Fibroblast of peridontal ligament (primary cell): Measurements from ENCODE around the gene CCNT2.
"Not testable (repeated sequence)": the region's sequence is repeated elsewhere in the genome, so short reads cannot be mapped to it uniquely, and the experiment has no call there.

Experiments
- DNase-seq: peaks from one replicate; pipeline ENCODE4 v3.0.0-alpha.2; 2010; ENCODE audit errors: extremely low read depth

CCNT2 gene

DNA sequence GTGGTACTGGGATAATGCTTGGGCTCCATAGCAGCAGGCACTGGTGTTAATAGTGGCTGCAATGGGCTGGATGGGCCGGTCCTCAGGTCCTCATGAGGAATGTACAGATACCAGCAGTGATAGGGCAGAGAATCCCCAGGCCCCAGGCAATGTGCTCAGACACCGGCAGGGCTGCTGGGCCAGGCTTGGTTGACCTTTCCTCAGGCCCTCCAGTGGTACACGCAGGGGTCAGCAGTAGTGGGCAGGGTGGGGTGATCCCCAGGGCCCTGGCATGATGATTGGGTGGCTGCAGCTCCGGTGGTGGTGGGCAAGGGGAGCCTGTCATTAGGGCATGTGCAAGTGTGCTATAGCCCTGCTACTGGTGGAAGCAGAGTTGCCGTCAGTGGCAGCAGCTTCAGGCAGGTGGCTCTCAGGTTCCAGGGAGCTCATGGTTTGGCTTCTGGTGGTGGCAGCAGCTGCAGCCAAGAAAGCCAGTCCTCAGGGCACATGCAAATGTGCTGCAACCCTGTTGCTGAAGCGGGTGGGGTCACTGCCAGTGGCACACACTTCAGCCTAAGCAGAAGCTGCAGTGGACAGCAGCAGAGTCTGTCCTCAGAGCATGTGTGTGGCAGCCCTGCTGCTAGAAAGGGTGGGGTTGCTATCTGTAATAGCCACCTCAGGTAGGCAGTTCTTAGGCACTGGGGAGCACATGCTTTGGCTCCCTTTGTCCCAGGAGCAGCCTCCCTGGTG is 56.8 kb downstream of the CCNT2 start:
- no peak for DNase-seq

DNA sequence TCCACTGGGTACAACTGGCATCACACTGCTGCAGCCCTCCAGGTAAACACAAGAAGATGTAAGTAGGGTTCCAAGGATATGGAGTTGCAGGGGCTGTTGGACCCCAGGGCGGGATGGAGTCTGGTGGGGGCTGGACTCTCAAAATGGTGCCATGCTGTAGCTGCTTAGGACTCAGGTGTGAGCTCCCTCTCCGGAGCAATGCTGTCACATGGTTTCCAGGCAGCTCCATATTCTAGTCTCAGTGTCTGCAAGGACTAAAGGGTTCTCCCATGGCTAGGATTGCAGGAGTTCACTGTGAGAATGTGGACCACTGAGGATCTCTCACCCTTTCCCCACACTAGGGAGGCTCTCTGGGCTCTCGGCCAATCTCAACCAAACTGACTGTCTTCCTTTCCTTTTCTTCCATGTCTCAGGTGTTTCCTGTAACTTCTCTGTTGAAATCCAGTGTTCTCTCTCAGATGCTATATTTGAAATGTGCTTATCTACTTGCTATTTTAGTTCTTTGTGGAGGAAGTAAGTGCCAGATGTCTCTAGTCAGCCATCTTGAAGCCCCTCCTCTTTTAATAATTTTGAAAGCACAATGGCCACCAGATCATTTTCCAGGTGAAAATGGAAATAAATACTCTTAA is 57.6 kb downstream of the CCNT2 start:
- DNase-seq: no peak

GRCh38 chr2:134977104-134977503 is 58.5 kb downstream of the CCNT2 start:
- not testable (repeated sequence) for DNase-seq

DNA sequence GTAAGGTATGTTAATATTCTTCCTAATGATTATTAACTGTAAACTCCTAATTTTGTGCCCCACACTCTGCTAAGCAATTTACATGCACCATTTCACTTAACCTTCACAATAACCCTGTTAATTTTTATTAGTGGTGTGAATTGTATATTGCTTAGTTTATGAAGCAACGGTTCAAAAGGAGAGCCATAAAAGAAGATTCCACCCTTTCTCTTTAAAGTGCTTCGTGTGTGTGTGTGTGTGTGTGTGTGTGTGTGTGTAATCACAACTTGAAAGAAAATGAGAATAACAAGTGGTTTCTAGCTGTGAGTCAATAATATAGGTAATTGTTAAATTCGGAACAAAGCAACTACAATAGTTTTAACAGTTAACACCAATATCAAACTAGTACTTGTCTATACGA is 60.6 kb downstream of the CCNT2 start:
- DNase-seq: no peak

DNA sequence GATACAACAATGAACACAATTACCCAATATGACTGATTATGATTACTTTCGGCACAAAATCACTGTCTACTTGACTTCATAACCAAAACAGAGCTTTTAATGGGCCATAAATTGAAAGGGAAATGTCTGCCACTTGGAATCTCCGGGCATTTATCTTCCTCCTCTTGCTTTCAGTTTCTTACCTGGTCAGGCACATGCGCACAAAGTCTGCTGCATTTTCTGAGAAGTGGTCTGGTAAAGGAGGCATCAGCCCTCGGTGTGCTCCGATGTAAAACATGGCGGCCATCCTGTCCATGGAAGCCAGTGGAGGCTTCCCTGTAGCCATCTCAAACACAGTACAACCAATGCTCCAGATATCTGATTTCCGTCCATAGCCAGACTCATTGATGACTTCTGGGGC is 62.0 kb downstream of the CCNT2 start:
- no peak for DNase-seq

- DNase-seq: no peak
Observed at GRCh38 chr2:134982603-134983002, 64.0 kb downstream of the CCNT2 start.

DNA sequence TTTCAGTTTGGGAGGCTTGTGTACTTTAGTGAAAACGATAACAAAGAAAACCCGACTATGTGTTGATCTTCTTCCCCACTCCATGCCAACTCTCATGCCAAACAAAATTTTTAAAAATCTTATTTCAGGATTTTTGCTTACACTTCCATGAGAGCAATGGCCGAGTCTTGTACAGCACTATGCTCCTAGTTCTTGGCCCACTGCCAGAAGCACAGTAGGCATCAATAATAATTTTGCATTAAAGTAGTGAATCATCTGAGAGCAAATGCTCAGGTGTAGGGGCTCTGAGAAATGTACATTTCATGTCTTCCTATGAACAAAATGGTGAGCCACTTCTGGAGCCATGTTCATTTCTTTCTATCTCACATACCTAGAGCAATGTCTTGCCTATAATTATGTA is 66.4 kb downstream of the CCNT2 start:
- no peak for DNase-seq

DNA sequence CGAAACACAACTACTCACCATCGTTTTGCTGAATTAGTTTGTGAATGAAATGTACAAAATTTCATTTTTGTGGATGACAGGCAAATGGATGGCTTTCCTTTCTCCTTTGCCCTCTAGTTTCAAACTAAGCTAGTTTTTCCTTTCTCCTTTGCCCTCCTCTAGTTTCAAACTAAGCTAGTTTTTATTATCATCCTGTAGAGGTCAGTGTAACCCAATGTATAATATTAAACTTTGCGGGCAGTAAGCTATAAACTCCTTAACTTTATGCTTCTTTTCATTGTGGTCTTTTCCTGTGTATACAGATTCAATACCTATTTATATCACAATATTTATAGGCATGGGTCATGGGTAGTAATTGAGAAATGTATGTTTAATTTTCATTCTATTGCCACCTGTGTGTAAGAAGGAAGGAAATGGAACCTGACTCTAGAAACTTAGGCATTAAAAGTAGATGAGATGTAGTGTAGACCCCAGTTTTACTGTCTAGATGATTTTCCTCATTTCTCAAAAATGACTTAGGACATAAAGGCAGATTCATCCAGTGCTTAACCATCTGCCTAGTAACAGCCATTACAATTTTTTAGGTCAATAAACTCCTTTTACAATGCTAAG is 70.5 kb downstream of the CCNT2 start:
- DNase-seq: peak; percentile 67

DNA sequence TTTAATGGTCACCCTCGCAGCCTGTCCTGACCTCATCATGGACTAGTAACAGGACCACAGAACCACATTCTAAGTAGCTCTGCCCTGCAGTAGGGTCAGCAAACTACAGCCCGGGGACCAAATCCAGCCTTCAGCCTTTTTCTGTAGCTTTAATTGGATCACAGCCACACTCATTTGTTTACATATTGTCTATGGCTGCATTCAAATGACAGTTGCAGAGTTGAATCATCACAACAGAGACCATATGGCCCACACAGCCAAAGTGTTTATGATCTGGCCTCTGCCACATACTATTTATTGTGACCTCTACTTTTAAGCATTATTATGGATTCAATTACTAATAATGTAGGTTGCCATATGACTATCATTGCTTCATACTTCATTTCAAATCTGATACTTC is 80.9 kb downstream of the CCNT2 start:
- no peak for DNase-seq

- DNase-seq: no peak
Observed at GRCh38 chr2:135002836-135003235, 84.2 kb downstream of the CCNT2 start.

- peak; percentile 67 for DNase-seq
Observed at GRCh38 chr2:135004005-135004746, 85.6 kb downstream of the CCNT2 start.

DNA sequence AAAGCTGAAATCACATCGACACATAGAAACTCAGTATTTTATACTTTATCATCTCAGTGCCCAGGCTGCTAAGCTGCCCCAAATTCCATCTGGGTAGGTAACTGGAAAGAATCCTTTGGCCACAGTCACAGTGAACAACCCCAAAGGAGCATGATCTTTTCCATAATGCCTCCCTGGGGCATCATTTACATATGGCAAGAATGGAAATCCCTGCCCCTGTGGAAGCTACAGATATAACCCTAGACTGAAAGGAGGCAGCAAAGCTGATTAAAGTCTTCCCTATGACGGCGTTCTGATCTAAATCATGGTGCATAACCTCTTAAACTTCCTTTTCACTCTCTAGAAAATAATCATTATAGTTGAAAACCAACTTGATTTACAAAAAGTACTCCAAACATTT is 87.1 kb downstream of the CCNT2 start:
- no peak for DNase-seq
